Large intestine (tissue), 3 donors: ENCODE results near the gene OXGR1. TPM values are rescaled to one million over a fixed set of nuclear protein-coding genes. Genes with fewer than 3 reads are reported as not detected.
"Not testable (repeated sequence)": the region's sequence is repeated elsewhere in the genome, so short reads cannot be mapped to it uniquely, and the experiment has no call there.

Experiments used
- DNase-seq, 2 donors: peaks; one replicate each; pipeline versions ENCODE4 v3.0.0 to v3.0.0-alpha.2; 2013
- H3K27ac ChIP-seq: one replicate; pipeline ENCODE4 v1.5.1; 2013; ENCODE audit warnings: low read length
- H3K27me3 ChIP-seq: 2 replicates; pipeline ENCODE4 v1.6.1; 2013; ENCODE audit warnings: low read length; ENCODE audit not compliant: control insufficient read depth, insufficient read depth
- H3K36me3 ChIP-seq: 2 replicates; pipeline ENCODE4 v1.6.1; 2013; ENCODE audit warnings: low read length; ENCODE audit not compliant: control insufficient read depth, insufficient read depth
- H3K4me1 ChIP-seq: one replicate; pipeline ENCODE4 v1.6.1; 2013; ENCODE audit warnings: low read length; ENCODE audit not compliant: control insufficient read depth, insufficient read depth
- H3K4me3 ChIP-seq: one replicate; pipeline ENCODE4 v1.5.1; 2013; ENCODE audit warnings: low read length
- H3K9me3 ChIP-seq: one replicate; pipeline ENCODE4 v1.6.1; 2013; ENCODE audit warnings: mild to moderate bottlenecking, low read depth, low read length, moderate library complexity; ENCODE audit not compliant: control insufficient read depth
- WGBS: methylation state at CpG from one replicate; pipeline ENCODE4 v1.1.5; 2013; ENCODE audit warnings: low lambda C conversion rate; ENCODE audit not compliant: insufficient coverage; 5-methylcytosine and 5-hydroxymethylcytosine counted together
- polyA plus RNA-seq: library from polyadenylated mRNA; unstranded; fragments of 120-200 nt; gene quantifications from one replicate; pipeline ENCODE4 v1.2.1, GENCODE V29; 2013

Gene OXGR1
- polyA plus RNA-seq, 1 donor: 0.88 TPM

GRCh38 chr13:96996107-96996506 lies 1.8 kb upstream of the OXGR1 start:
- Histone ChIP-seq H3K4me3 (no peak overlapping the region), H3K4me1 (no peaks in the 10 kb centered on the region), H3K27me3 (peaks cover 8% of the 10 kb centered on the region), H3K27ac (no peak overlapping the region), H3K9me3 (peaks cover 3% of the 10 kb centered on the region), H3K36me3 (no peaks in the 10 kb centered on the region)
- no peak for DNase-seq
- WGBS: 60% methylated on average over 1 of the region's 4 CpGs

DNA sequence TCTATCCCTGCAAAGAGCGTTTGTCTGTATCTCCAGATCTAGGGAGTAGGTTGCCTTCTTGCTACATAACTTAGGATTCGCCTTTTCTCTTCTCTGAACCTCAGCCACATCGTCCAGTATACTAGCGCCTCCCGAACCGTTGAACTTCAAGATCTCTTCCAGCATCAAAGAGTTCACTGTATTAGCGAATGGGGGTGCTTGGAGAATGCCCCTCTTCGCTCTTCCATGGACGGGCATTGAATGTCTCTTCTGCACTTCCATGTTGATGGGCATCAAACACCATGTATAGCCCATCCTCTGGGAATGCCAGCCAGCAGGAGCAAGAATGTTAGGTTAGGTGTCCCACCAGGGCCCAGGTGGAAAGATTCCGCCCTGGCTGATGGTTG lies 575 bp upstream of the OXGR1 start:
- Histone ChIP-seq H3K27me3 (peaks cover 8% of the 10 kb centered on the region), H3K36me3 (no peaks in the 10 kb centered on the region), H3K9me3 (peaks cover 3% of the 10 kb centered on the region), H3K4me1 (no peaks in the 10 kb centered on the region), H3K4me3 (no peak overlapping the region), H3K27ac (no peak overlapping the region)
- WGBS: no CpG with 5 or more reads among the region's 10 CpGs
- DNase-seq: no peak

DNA sequence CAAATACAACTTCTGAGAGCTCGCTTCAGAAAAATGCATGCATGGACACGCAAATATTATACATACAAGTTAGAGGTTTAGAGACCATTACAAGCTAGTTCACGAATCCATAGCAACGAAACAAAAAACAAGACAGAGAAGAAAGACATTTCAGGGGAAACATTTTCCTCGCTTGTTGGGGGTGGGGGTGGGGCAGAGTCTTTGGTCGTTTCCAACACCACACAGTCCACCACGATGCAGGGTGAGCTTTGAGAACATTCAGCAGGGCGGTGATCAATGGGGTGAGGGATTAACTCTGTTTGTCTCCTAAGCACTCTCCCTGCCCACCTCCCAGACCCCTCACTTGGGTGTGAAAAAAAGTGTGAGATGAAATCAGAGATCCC lies 651 bp downstream of the OXGR1 start:
- H3K36me3 ChIP-seq: no peaks in the 10 kb centered on the region
- H3K4me1 ChIP-seq: no peaks in the 10 kb centered on the region
- no peak overlapping the region for H3K27ac ChIP-seq
- peaks cover 8% of the 10 kb centered on the region for H3K27me3 ChIP-seq
- peak overlapping the region; percentile 52 for H3K4me3 ChIP-seq
- DNase-seq: peak in 1 of 2 donors; percentile 37
- WGBS: 40% methylated on average over 4 of the region's 8 CpGs
- H3K9me3 ChIP-seq: peaks cover 3% of the 10 kb centered on the region

DNA sequence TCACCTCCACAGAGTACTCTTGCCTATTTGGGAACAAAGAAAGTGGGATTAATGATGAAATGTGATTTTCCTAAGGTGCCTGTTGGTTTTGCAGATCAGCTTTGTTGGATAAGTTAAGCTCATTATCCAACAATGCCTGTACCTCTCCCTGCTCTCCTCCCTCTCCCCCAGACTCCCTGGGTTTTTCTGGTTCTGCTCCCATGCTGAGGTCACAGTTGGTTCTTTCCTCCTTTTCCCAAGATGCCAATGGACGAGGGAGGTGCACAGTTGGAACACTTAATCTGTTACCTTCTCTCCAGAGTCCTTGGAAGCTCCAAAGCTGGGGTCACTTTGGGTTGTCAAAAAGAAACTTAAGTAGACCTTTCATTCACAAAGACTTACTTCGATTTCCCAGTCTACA lies 1.6 kb downstream of the OXGR1 start:
- Histone ChIP-seq H3K4me1 (no peaks in the 10 kb centered on the region), H3K27ac (no peak overlapping the region), H3K27me3 (peaks cover 8% of the 10 kb centered on the region), H3K36me3 (no peaks in the 10 kb centered on the region), H3K9me3 (peaks cover 3% of the 10 kb centered on the region), H3K4me3 (no peak overlapping the region)
- WGBS: no CpG with 5 or more reads among the region's 2 CpGs
- DNase-seq: no peak

DNA sequence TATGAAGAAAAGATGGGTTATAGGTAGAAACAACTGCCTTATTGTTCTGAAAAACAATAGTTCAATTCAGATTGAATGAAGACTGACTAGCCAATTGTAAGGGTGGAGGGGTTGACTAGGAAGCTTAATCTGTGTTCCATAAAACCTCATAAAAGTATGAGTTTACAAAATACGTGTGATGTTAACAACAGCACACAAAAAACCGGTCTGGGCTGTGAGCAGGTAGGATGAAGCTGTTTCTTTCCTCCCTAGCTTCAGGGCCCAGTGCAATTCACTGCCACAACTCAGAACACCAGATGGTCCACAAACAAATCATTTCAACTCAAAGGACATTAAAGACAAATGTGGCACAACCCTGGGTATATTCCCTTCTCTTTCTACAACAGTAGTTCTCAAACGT lies 3.2 kb downstream of the OXGR1 start:
- no peak for DNase-seq
- H3K27me3 ChIP-seq: peaks cover 8% of the 10 kb centered on the region
- H3K36me3 ChIP-seq: no peaks in the 10 kb centered on the region
- H3K27ac ChIP-seq: no peak overlapping the region
- no peaks in the 10 kb centered on the region for H3K4me1 ChIP-seq
- H3K4me3 ChIP-seq: no peak overlapping the region
- peaks cover 3% of the 10 kb centered on the region for H3K9me3 ChIP-seq
- no CpG with 5 or more reads among the region's 3 CpGs for WGBS

DNA sequence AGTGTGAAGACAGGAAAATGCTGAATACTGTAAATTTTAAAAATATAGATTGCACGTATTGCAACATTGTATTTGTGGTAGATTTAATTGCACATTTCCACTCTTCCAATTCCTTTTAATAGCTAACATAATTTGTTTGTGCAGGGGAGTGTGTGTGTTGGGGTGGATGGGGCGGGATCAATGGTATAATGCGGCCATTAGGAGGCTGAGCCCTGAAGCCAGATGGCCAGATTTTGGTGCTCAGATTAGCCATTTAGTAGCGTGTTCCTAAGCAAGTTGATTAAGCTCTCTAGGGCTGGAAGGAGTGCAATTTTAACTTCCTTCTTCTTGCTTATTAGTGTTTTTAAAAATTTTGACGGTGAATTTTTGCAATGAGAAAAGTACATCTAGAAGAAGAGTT lies 5.8 kb downstream of the OXGR1 start:
- WGBS: no CpG with 5 or more reads among the region's 5 CpGs
- Histone ChIP-seq H3K4me1 (peaks cover 4% of the 10 kb centered on the region), H3K9me3 (peaks cover 3% of the 10 kb centered on the region), H3K27ac (no peak overlapping the region), H3K36me3 (no peaks in the 10 kb centered on the region), H3K27me3 (no peaks in the 10 kb centered on the region), H3K4me3 (no peak overlapping the region)
- no peak for DNase-seq

DNA sequence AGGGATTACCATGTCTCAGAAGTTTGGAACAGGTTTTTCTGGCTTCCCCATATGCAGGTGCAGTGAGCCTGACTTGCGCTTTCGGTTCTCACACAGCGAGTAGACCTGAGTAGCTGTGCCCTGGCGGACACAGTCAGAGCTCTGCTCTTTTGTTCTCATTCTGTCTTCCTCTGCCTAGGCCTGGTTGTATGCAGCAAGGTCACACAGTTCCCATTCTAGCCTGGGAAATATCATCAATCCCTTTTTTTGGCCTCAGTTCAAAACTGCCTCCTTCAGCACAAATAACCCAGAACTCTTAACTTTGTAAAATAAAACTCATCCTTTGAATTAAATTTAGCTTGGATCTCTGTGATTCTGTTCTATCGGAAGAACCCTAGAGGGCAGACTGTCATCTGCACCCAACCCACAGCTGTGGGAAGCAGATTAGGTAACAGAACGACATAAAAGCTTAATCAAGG lies 10.2 kb downstream of the OXGR1 start:
- peak; percentile 68 to 86 for DNase-seq
- WGBS: no CpG with 5 or more reads among the region's 6 CpGs
- Histone ChIP-seq H3K4me3 (no peak overlapping the region), H3K27ac (peak overlapping the region; percentile 55), H3K27me3 (no peaks in the 10 kb centered on the region), H3K4me1 (peaks cover 4% of the 10 kb centered on the region), H3K9me3 (no peaks in the 10 kb centered on the region), H3K36me3 (no peaks in the 10 kb centered on the region)

DNA sequence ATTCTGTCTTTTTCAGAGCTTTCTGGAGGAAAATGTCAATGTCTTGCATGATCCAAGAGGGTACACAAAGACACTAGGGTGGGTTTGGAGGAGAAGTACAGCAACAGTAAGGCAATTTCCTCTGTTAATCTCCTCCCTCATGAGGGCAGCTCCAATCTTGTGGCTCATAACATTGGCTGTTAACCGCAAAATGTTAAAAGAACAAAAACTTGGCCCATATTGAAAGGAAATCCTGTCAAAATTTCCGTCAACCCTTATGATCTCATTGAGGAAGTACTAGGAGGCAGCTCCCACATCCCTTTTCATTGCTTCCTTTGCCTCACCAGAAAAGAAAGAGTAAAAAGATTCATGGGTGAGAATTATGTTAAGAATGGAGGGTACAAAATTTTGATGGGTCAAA lies 11.6 kb downstream of the OXGR1 start:
- H3K4me1 ChIP-seq: peaks cover 4% of the 10 kb centered on the region
- H3K27me3 ChIP-seq: no peaks in the 10 kb centered on the region
- WGBS: no CpG with 5 or more reads among the region's 2 CpGs
- H3K27ac ChIP-seq: no peak overlapping the region
- H3K9me3 ChIP-seq: no peaks in the 10 kb centered on the region
- H3K4me3 ChIP-seq: no peak overlapping the region
- H3K36me3 ChIP-seq: no peaks in the 10 kb centered on the region
- DNase-seq: no peak

- not testable (repeated sequence) for H3K9me3 ChIP-seq, H3K4me1 ChIP-seq, DNase-seq, H3K27me3 ChIP-seq, H3K4me3 ChIP-seq, H3K27ac ChIP-seq, H3K36me3 ChIP-seq
- WGBS: no CpG with 5 or more reads among the region's 1 CpG
These were observed 14.4 kb downstream of the OXGR1 start for GRCh38 chr13:96979861-96980260.

DNA sequence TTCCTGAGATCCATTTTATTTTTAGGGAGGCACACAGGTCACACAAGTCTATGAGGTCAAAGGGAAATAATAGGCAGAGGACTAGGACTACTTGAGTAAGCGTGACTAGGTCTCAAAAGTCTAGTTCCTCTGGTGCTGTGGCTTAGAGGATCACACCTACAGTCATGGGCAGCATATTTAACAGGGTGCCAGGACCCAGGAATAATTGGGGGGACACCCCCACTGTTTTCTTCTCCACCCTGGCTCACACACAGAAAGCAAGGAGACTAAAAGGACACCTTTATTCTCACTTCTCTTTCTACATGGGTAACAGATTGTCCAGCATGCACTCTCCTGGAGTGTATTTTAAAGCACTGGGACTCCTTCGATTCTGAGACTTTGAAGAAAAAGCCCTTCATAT lies 26.2 kb downstream of the OXGR1 start:
- Histone ChIP-seq H3K27ac (no peak overlapping the region), H3K9me3 (peaks cover 28% of the 10 kb centered on the region), H3K4me3 (no peak overlapping the region), H3K27me3 (no peaks in the 10 kb centered on the region), H3K36me3 (no peaks in the 10 kb centered on the region), H3K4me1 (no peaks in the 10 kb centered on the region)
- WGBS: 100% methylated on average over 1 of the region's 2 CpGs
- DNase-seq: no peak

GRCh38 chr13:96967248-96967745 lies 27.0 kb downstream of the OXGR1 start:
- Histone ChIP-seq H3K36me3 (no peaks in the 10 kb centered on the region), H3K4me3 (no peak overlapping the region), H3K9me3 (peaks cover 28% of the 10 kb centered on the region), H3K27me3 (no peaks in the 10 kb centered on the region), H3K4me1 (no peaks in the 10 kb centered on the region), H3K27ac (no peak overlapping the region)
- WGBS: 100% methylated on average over 1 of the region's 12 CpGs
- DNase-seq: no peak
